GM10248 (cell line): Measurements from ENCODE around the gene SCARB1.

Experiments used
- CTCF ChIA-PET: fragments of 300-600 bp; sonication (Branson Sonifier 250); formaldehyde crosslinking; extraction: SDS; loops from one replicate; lab custom pipeline; 2021; ENCODE audit warnings: antibody characterized with exemption; lab: Yijun Ruan, JAX
- POLR2A ChIA-PET: fragments of 350-650 bp; sonication (Branson Sonifier 250); formaldehyde crosslinking; extraction: SDS; loops from one replicate; lab custom pipeline; 2020; ENCODE audit warnings: antibody characterized with exemption; lab: Yijun Ruan, JAX
- DNase-seq: peaks from one replicate; pipeline ENCODE4 v3.0.0; 2012; ENCODE audit errors: extremely low spot score
- TF ChIP-seq, protein P1 (sequence below): IDR thresholded peaks from 2 replicates; pipeline ENCODE4 v1.5.1; 2012; ENCODE audit warnings: mild to moderate bottlenecking, low read depth; ENCODE audit errors: extremely low read depth, missing control alignments, control extremely low read depth

Gene SCARB1

DNA sequence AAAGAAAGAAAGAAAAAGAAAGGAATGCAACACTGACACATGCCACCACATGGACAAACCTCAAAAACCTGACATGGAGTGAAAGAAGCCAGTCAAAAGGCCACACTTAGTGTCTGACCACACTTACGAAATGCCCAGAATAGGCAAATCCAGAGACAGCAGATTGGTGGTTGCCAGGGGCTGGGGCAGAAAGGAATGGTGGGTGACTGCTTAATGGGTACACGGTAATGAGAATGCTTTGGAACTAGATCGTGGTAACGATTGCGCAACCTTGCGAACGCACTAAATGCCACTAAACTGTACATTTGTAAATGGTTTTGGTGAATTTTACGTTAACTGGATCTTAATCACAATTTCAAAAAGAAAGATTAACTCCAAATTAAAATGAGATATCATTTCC, 39.5 kb downstream of the SCARB1 start:
- POLR2A ChIA-PET: no interaction called here
- CTCF ChIA-PET: no interaction called here
- no peak for DNase-seq
- TF ChIP-seq, protein P1, sequence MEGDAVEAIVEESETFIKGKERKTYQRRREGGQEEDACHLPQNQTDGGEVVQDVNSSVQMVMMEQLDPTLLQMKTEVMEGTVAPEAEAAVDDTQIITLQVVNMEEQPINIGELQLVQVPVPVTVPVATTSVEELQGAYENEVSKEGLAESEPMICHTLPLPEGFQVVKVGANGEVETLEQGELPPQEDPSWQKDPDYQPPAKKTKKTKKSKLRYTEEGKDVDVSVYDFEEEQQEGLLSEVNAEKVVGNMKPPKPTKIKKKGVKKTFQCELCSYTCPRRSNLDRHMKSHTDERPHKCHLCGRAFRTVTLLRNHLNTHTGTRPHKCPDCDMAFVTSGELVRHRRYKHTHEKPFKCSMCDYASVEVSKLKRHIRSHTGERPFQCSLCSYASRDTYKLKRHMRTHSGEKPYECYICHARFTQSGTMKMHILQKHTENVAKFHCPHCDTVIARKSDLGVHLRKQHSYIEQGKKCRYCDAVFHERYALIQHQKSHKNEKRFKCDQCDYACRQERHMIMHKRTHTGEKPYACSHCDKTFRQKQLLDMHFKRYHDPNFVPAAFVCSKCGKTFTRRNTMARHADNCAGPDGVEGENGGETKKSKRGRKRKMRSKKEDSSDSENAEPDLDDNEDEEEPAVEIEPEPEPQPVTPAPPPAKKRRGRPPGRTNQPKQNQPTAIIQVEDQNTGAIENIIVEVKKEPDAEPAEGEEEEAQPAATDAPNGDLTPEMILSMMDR: no peak

- DNase-seq: no peak
- ChIA-PET CTCF (no interaction called here), POLR2A (no interaction called here)
- TF ChIP-seq, protein P1: no peak
Measured at GRCh38 chr12:124823272-124823970, 40.2 kb downstream of the SCARB1 start.

DNA sequence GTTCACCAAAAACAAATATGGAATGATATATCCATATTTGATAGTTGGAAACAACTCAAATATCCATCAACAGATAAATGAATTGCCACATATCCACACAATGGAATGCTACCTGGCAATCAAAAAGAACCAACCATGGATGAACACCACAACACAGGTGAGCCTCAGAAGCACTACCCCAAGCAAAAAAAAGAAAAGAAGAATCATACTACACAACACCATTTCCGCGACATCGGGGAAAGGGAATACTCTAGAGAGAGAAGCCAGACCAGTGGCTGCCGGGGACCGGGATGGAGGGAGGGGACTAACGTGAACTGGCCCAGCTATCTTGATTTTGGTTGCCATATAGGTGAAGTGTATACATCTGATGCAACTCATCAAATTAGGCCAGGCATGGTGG, 41.4 kb downstream of the SCARB1 start:
- ChIA-PET POLR2A (no interaction called here), CTCF (no interaction called here)
- no peak for DNase-seq
- TF ChIP-seq, protein P1: no peak

DNA sequence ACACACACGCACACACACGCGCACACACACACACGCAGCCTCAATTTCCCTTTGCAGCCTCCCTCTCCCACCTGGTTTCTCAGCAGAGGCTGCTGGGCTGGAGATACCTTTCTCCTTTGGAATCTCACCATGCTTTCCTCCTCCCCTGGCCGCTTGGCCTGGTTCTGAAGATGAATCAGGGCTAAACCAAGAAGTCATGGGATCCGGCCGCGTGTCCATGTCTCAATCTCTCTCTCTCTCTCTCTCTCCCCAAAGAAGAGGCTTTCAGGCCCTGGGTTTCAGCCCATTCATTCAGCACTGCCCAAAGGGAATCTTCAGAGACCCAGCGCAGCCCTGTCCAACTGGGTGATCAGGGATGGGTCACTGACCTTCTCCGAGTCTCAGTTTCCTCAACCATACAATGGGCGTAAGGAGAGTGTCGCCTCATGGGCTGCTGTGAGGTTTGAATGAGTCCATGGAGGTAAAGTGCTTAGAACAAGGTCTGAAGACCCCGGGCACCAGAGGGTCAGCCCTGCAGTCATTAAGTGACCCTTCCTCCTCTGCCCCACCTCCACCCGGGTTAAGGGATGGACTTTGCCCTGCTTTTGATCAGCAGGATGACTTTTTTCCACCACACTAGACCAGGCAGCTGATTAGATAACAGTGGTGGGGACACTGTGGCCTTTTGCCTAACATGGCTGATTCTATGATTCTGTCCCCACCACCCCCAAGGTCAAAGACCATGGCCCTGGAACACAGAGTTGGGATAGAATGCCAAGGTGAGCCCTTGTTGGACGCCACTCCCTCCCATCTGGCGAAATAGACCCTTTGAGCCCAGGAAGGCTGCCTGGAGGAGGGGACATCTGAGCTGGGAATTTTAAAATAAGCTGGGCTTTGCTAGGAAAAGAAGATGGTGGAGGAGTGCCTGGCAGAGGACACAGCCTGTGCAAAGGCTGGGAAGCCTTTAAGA, 42.1 kb downstream of the SCARB1 start:
- POLR2A ChIA-PET: no interaction called here
- CTCF ChIA-PET: no interaction called here
- TF ChIP-seq, protein P1: no peak

GRCh38 chr12:124820199-124820598, 43.5 kb downstream of the SCARB1 start:
- TF ChIP-seq, protein P1: no peak
- CTCF ChIA-PET: interaction anchor here (1.4 kb wide), 1 partner anchor 23 kb away, joined by 3 read pairs; no protein-coding TSS in a partner anchor
- DNase-seq: no peak
- POLR2A ChIA-PET: no interaction called here

More for the DNA sequence above, 42.1 kb downstream of the SCARB1 start:
- DNase-seq: no peak

DNA sequence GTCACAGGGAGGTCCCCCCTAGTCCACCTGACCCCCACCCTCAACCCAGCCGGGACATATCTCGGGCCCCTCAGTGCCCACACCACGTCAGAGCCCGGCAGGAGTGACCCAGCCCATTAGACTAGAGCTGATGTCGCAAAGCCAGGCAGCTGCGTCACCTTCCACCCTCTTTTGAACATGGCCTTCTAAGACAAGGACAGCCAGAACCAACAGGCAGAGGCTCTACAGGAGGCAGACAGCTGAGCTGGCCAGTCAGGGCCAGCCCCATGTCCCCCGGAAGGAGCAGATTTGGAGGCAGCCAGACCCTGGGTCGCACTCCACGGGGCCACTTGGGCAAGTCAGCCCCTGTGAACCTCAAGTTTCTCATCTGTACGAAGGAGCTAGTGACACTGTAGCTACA, 44.1 kb downstream of the SCARB1 start:
- TF ChIP-seq, protein P1: no peak
- no peak for DNase-seq
- ChIA-PET CTCF (interaction anchor here (1.4 kb wide), 1 partner anchor 23 kb away, joined by 3 read pairs; no protein-coding TSS in a partner anchor), POLR2A (no interaction called here)
